NCI-H2029 treated with DMSO at 0.1 percent for 48 hours (cell line): ENCODE measurements around the gene HYAL4.
A peak's percentile ranks its signal among the peaks of the same experiment; 100 is the strongest.
"Not testable (repeated sequence)": the region's sequence is repeated elsewhere in the genome, so short reads cannot be mapped to it uniquely, and the experiment has no call there.

Source experiments
- DNase-seq: peaks from one replicate; lab custom pipeline; 2025; lab: John Stamatoyannopoulos, UW

Gene HYAL4

DNA sequence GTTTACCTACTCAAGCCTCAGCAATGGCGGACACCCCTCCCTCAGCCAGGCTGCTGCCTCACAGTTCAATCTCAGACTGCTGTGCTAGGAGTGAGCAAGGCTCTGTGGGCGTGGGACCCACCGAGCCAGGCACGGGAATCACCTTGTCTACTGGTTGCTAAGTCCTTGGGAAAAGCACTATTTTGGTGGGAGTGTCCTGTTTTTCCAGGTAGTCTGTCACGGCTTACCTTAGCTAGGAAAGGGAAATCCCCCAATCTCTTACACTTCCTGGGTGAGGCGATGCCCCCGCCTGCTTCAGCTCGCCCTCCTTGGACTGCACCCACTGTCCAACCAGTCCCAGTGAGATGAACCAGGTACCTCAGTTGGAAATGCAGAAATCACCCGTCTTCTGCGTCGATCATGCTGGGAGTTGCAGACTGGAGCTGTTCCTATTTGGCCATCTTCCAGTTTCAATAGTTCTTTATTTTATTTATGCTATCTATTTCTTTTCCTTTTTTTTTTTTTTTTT lies at the start of gene HYAL4:
Gene HYAL4, plus strand, starts transcription at position 458 of the 508 bp plus-strand sequence. CDS start 23,105 bp downstream, outside the sequence.
- no peak for DNase-seq

- DNase-seq: no peak
These were observed 49.1 kb upstream of the HYAL4 start for GRCh38 chr7:123795917-123796316.

DNA sequence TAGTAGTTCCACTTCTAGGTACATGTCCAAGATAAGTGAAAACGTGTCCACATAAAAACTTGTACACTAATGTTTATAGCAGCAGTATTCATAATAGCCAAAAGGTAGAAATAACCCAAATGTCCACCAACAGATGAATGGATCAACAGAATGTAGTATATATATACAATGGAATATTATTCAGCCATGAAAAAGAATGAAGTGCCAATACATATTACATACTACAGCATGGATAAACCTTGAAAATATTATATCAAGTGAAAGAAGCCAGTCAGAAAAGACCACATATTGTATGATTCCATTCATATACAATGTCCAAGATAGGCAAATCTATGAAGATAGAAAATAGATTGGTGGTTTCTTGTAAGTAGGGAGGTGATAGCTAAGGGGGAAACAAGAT lies 48.4 kb upstream of the HYAL4 start:
- no peak for DNase-seq

GRCh38 chr7:123797673-123798531 lies 47.1 kb upstream of the HYAL4 start:
- DNase-seq: peak; percentile 77

DNA sequence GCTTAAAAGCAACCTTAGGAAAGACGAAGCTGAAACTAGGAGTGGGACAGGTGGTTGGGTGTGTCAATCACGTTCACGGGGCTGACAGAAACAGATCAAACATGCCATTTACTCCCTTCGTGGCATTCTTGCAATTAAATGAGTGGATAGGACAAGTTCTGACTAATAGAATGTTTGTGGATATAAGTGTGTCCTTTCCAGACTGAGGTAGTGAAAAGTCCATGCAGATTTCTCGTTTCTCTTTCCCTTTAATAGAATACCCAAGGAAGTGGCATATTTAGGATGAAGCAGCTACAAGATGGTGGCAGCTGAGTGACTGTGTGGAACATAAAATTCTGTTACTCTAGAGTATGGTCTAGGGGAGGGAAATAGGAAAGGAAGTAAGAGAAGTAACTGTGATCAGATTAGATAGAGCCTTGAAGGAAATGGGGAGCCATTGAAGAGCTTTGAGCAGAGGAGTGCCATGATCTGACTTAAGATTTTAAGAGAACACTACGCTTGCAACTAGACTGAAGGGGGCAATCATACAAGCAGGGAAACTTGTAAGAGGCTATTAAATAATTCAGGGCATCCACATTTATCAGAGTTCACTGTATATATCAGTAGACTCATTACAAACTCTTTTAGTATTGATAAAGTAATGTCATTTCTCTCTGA lies 46.3 kb upstream of the HYAL4 start:
- no peak for DNase-seq

DNA sequence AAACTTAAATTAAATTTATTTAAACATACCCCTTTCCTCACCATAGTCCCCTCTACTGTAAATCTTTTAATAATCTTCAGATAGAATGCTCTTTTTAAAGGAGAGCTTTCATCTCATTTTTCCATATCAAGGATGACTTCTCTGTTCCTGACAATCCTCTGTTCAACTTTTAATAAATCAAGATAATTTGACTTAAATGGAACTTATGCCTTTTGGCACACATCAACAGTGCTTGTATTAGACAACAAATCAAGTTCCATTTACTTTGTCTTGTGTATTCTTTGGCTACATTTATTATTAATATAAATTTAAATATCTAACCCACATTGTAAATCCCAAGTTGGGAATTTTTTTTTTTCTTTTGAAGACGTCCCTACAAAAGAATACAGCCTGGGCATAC lies 42.7 kb upstream of the HYAL4 start:
- DNase-seq: no peak

DNA sequence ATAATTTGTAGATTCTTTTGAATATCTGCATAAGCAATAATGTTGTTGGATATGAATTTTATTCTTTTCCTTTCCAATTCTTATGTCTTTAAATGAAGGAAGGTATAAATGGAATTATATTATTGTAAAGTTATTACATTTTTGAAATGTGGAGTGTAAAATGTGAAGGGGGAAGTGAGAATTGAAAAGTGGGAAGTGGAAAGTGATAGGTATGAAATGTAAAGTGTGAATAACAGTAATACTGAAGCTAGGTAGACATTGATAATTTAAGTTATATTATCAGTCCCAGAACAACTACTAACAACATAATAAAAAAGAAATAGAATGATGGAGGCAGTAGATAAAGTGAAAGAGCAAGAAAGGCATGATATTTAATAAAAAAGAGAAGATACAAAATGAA lies 39.7 kb upstream of the HYAL4 start:
- DNase-seq: no peak

- no peak for DNase-seq
These were observed 35.5 kb upstream of the HYAL4 start for GRCh38 chr7:123809471-123809870.

- DNase-seq: no peak
These were observed 33.9 kb upstream of the HYAL4 start for GRCh38 chr7:123811056-123811455.

DNA sequence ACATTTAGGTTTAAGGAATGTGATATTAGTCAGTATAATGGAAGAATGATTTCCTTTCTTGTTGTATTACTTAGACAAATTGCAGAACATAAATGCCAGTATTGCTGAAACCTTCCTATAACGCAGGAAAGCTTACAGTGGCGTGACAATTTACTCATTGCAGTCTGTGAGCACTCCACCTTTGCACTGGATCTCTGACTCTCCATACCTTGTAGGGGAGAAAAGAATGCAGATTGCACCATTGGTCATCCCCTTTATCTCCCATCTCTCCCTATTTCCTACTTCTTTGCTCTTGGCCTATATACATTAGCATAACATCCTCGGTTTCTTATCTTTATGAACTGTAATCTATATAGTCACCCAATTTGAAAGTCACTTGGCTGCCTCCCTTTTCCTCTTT lies 28.1 kb upstream of the HYAL4 start:
- DNase-seq: no peak

GRCh38 chr7:123819001-123819400 lies 26.0 kb upstream of the HYAL4 start:
- DNase-seq: no peak

DNA sequence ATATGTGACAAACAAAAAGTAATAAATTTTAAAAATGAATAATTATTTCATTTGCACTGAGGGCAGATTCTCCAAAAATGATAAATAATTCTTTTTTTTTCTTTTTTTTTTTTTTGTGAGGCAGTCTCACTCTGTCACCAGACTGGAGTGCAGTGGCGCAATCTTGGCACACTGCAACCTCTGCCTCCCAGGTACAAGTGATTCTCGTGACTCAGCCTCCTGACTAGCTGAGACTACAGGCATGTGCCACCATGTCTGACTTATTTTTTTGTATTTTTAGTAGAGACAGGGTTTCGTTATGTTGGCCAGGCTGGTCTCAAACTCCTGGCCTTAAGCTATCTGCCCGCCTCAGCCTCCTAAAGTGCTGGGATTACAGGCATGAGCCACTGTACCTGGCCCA lies 25.2 kb upstream of the HYAL4 start:
- DNase-seq: not testable (repeated sequence)

DNA sequence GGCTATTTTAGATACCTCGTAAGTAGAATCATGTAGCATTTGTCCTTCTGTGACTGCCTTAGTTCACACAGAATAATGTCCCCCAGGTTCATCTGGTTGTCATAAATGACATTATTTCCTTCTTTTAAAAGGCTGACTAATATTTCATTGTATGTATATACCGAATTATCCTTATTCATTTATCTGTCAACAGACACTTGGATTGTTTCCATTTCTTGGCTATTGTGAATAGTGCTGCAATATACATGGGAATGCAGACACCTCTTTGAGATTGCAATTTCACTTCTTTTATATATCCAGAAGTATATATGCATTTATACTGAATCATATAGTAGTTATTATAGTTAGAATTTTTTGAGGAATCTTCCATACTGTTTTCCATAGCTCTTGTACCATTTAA lies 24.1 kb upstream of the HYAL4 start:
- DNase-seq: no peak

DNA sequence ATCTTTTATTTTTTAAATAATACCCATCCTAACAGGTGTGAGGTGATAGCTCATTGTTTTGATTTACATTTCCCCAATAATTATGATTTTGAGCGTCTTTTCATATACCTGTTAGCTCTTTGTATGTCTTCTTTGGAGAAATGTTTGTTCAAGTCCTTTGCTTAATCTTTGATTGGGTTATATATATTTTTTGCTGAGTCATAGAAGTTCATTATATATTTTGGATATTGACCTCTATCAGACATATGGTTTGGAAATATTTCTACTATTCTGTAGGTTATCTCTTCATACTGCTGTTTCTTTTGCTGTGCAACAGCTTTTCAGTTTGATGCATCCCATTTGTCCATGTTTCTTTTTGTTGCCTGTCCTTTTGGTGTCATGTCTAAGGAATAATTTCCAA lies 23.6 kb upstream of the HYAL4 start:
- DNase-seq: no peak

GRCh38 chr7:123823898-123824753 lies 20.8 kb upstream of the HYAL4 start:
- no peak for DNase-seq

GRCh38 chr7:123824754-123825067 lies 20.3 kb upstream of the HYAL4 start:
- peak; percentile 66 for DNase-seq

GRCh38 chr7:123828805-123829204 lies 16.2 kb upstream of the HYAL4 start:
- DNase-seq: no peak

GRCh38 chr7:123836656-123837055 lies 8.3 kb upstream of the HYAL4 start:
- no peak for DNase-seq

- DNase-seq: not testable (repeated sequence)
These were observed 5.9 kb upstream of the HYAL4 start for GRCh38 chr7:123839106-123839505.

DNA sequence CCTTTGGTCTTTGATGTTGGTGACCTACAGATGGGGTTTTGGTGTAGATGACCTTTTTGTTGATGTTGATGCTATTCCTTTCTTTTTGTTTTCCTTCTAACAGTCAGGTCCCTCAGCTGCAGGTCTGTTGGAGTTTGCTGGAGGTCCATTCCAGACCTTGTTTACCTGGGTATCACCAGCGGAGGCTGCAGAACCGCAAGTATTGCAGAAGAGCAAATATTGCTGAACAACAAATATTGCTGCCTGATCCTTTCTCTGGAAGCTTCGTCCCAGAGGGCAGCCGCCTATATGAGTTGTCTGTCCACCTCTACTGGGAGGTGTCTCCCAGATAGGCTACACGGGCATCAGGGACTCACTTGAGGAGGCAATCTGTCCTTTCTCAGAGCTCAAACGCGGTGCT lies 827 bp upstream of the HYAL4 start:
- DNase-seq: not testable (repeated sequence)

DNA sequence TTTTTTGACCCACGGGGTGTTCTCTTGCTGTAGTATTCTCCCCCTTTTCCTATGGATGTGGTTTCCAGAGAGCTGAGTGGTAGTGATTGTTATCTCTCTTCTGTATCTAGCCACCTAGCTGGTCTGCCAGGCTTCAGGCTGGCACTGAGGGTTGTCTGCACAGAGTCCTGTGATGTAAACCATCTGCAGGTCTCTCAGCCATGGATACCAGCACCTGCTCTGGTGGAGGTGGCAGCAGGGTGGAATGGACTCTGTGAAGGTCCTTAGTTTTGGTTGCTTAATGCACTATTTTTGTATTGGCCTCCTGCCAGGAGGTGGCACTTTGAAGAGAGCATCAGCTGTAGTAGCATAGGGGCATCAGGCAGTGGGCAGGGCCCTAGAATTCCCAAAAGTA lies 851 bp downstream of the HYAL4 start:
- no peak for DNase-seq

DNA sequence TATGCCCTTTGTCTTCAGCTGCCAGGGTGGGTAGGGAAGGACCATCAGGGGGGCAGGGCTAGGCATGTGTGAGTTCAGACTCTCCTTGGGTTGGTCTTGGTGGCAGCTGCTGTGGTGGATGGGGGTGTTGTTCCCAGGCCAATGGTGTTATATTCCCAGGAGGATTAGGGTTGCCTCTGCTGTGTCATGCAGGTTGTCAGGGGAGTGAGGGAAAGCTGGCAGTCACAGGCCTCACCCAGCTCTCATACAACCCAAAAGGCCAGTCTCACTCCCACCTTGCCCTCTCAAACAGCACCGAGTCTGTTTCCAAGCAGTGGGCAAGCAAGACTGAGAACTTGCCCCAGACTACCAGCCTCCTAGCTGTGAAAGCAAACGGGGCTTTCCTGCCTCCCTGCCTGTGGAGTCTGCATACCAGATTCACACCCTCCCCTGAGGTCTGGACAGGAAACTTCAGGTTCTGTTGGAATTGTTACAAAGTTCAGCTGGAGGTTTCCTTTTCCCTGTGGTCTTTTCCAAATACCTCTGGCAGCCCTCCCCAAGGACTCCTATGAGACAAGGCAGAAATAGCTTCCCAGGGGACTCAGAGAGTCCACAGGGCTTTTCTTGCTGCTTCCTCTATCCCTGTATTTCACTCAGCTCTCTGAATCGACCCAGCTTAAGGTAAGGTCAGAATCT lies 1.4 kb downstream of the HYAL4 start:
- no peak for DNase-seq
